Kidney (tissue), 14 donors: ENCODE measurements around the gene NRG3. TPM values are rescaled to one million over a fixed set of nuclear protein-coding genes. Genes with fewer than 3 reads are reported as not detected.

Source experiments
- DNase-seq, 5 donors: peaks; one replicate each; pipeline ENCODE4 v3.0.0-alpha.2; 2013 to 2020
- FAIRE-seq: peaks from 2 replicates; lab custom pipeline; 2012; peaks lifted over from hg19 to GRCh38; lab: Jason Lieb, UNC
- H3K27ac ChIP-seq, 2 donors: one replicate each; pipeline ENCODE4 v1.7.0; 2013; ENCODE audit warnings: low read depth in 2 of 2, low read length in 2 of 2, inconsistent platforms in 1 of 2
- H3K27me3 ChIP-seq: one replicate; pipeline ENCODE4 v1.7.1; 2013; ENCODE audit warnings: low read length, inconsistent platforms; ENCODE audit not compliant: control insufficient read depth, insufficient read depth
- H3K36me3 ChIP-seq, 3 donors: one replicate each; pipeline versions ENCODE4 v1.7.0 to v1.7.1; 2013; ENCODE audit warnings: low read length in 3 of 3, control low read depth in 1 of 3, inconsistent platforms in 1 of 3; ENCODE audit not compliant: insufficient read depth in 3 of 3, control insufficient read depth in 2 of 3
- H3K4me1 ChIP-seq, 3 donors: one replicate each; pipeline versions ENCODE4 v1.7.0 to v1.7.1; 2013; ENCODE audit warnings: low read length in 3 of 3, inconsistent platforms in 1 of 3, low read depth in 1 of 3; ENCODE audit not compliant: control insufficient read depth in 2 of 3, insufficient read depth in 2 of 3
- H3K4me3 ChIP-seq, 3 donors: one replicate each; pipeline versions ENCODE4 v1.7.0 to v1.8.1; 2013; ENCODE audit warnings: low read length in 3 of 3, control low read depth in 1 of 3, inconsistent platforms in 1 of 3
- H3K9ac ChIP-seq, 3 donors: one replicate each; pipeline versions ENCODE4 v1.7.0 to v1.7.1; 2013; ENCODE audit warnings: low read length in 3 of 3, control low read depth in 1 of 3, inconsistent platforms in 1 of 3
- H3K9me3 ChIP-seq, 3 donors: one replicate each; pipeline versions ENCODE4 v1.7.0 to v1.7.1; 2013; ENCODE audit warnings: low read length in 3 of 3, control low read depth in 1 of 3, inconsistent platforms in 1 of 3; ENCODE audit not compliant: control insufficient read depth in 2 of 3, insufficient read depth in 1 of 3
- intact Hi-C: fragments of 100-400 bp; cut with DNase I; formaldehyde crosslinking; loops from one replicate; pipeline ENCODE4 v1.11.1; 2022
- polyA plus RNA-seq: library from polyadenylated mRNA; stranded (reverse); fragments of 350-450 nt; fragmentation: Illumina TruSeq; extraction: RNeasy Lipid Tissue Mini Kit (QIAGEN cat#74804); gene quantifications from one replicate; pipeline ENCODE4 v1.2.3, GENCODE V29; 2014; ENCODE audit warnings: low read depth, low replicate concordance; ENCODE audit not compliant: insufficient read depth
- total RNA-seq: library from RNA; stranded (reverse); fragmentation: NEBNext Ultra II Directional; extraction: Animal tissue kit (Norgen Biotek cat#: 25700); gene quantifications from one replicate; pipeline ENCODE4 v1.2.1, GENCODE V29; 2021
- TF ChIP-seq, protein P1 (sequence below): IDR thresholded peaks from 3 replicates; pipeline ENCODE4 v1.5.1; 2012; ENCODE audit warnings: mild to moderate bottlenecking, moderate library complexity, borderline replicate concordance; ENCODE audit not compliant: insufficient read depth; ENCODE audit errors: extremely low read depth
- donor health status: control.
- donor health status: control.
- donor health status: control.
- donor health status: control.
- donor health status: control.
- donor health status: DM: yes; HTN: yes; CAD: no.
- donor health status: Normal renal cell carcinoma (clear cell type).

NRG3 gene
- total and polyA plus RNA-seq, 2 donors from 2014 or later: 0.62 to 5.4 TPM

DNA sequence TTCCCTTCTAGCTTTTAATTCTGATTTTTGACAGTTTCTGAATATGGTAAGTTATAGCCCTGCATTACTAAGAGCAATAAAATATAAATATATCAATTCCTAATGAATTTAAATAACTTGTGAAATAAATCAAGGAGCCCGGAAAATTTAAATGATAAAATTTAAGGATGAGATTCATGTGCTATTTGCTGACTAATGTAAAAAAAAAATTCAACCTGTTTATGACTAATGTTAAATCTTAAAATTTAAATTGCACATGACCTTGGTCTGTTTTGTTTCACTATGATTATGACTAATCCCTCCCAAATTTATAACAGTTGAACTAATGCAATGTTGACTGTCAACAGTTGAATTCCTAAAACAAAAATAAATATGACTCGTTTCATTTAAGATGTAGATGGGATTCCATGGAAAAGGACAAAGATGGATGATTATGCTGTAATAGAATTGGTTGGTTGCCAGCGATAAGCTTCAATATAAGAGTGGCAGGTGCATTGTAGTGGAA lies 419.9 kb downstream of the NRG3 start:
- intact Hi-C loops: no loop called here
- H3K27me3 ChIP-seq: no peaks in the 10 kb centered on the region
- no peaks in the 10 kb centered on the region for H3K4me1 ChIP-seq
- H3K36me3 ChIP-seq: no peaks in the 10 kb centered on the region
- H3K9ac ChIP-seq: no peak overlapping the region
- DNase-seq (no peak), FAIRE-seq (no peak)
- H3K27ac ChIP-seq: no peak overlapping the region
- TF ChIP-seq, protein P1, sequence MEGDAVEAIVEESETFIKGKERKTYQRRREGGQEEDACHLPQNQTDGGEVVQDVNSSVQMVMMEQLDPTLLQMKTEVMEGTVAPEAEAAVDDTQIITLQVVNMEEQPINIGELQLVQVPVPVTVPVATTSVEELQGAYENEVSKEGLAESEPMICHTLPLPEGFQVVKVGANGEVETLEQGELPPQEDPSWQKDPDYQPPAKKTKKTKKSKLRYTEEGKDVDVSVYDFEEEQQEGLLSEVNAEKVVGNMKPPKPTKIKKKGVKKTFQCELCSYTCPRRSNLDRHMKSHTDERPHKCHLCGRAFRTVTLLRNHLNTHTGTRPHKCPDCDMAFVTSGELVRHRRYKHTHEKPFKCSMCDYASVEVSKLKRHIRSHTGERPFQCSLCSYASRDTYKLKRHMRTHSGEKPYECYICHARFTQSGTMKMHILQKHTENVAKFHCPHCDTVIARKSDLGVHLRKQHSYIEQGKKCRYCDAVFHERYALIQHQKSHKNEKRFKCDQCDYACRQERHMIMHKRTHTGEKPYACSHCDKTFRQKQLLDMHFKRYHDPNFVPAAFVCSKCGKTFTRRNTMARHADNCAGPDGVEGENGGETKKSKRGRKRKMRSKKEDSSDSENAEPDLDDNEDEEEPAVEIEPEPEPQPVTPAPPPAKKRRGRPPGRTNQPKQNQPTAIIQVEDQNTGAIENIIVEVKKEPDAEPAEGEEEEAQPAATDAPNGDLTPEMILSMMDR: no peak
- no peaks in the 10 kb centered on the region for H3K9me3 ChIP-seq
- no peak overlapping the region for H3K4me3 ChIP-seq

DNA sequence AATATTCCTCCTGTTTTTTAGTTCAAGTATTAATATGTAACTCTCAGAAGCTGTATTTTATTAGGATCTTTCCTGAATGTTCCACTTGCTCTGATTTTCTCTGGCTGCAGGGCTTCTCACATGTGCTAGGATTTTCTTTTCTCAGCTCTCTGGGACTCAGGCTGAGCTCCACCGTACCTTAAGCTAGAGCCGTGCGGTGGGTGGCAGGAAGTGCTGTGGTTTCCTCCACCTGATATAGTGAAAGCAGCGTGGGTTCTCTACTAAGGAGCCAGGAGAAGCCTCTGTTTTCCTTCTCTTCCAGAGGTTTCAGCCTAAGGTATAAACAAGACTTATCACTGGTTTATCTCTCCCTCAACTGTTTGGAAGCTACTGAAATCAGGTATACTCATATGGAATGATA lies 433.6 kb downstream of the NRG3 start:
- Histone ChIP-seq H3K4me3 (no peak overlapping the region), H3K36me3 (no peaks in the 10 kb centered on the region), H3K9ac (no peak overlapping the region), H3K9me3 (no peaks in the 10 kb centered on the region), H3K4me1 (no peaks in the 10 kb centered on the region), H3K27me3 (no peaks in the 10 kb centered on the region), H3K27ac (no peak overlapping the region)
- intact Hi-C loops: no loop called here
- TF ChIP-seq, protein P1: no peak
- FAIRE-seq (no peak), DNase-seq (no peak)

DNA sequence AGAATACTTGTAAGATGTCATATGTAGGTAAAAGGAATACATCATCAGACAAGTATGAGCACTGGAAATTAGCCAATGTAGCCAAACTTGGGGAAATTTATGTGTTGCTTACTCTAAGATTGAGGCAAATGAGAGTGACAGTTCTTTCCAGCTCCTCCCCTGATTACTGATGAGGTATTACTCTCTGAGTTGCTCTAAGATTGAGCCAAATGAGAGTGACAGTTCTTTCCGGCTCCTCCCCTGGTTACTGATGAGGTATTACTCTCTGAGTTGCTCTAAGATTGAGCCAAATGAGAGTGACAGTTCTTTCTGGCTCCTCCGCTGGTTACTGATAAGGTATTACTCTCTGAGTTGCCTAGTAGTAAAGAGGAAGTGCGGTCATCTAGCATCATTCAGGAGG lies 435.8 kb downstream of the NRG3 start:
- H3K27ac ChIP-seq: no peak overlapping the region
- no peaks in the 10 kb centered on the region for H3K9me3 ChIP-seq
- H3K4me3 ChIP-seq: no peak overlapping the region
- no peak for DNase-seq
- intact Hi-C loops: no loop called here
- H3K27me3 ChIP-seq: no peaks in the 10 kb centered on the region
- no peaks in the 10 kb centered on the region for H3K36me3 ChIP-seq
- H3K4me1 ChIP-seq: no peaks in the 10 kb centered on the region
- H3K9ac ChIP-seq: no peak overlapping the region
- FAIRE-seq: no peak
- TF ChIP-seq, protein P1: no peak

DNA sequence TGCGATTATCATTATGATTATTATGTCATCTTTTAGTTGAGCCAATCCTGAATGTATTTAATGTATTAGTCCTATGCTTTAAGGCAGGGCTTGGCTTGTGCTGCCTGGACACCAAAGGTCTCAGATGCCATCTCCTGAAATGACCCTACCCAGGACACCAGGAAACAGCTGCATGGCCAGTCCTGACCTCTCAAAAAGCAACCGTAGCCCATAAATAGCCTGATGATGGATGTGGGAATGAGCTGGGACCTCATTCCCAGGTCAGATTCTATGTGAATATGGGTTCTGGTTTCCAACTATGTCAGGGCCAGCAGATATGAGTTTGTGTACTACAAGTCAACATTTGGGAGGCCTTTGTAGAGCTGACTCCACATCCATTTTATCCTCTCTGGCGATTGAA lies 438.4 kb downstream of the NRG3 start:
- H3K4me3 ChIP-seq: no peak overlapping the region
- H3K27ac ChIP-seq: no peak overlapping the region
- H3K9me3 ChIP-seq: no peaks in the 10 kb centered on the region
- no peaks in the 10 kb centered on the region for H3K36me3 ChIP-seq
- H3K9ac ChIP-seq: no peak overlapping the region
- FAIRE-seq (no peak), DNase-seq (no peak)
- no peaks in the 10 kb centered on the region for H3K27me3 ChIP-seq
- no peaks in the 10 kb centered on the region for H3K4me1 ChIP-seq
- intact Hi-C loops: no loop called here
- TF ChIP-seq, protein P1: no peak
